ENCODE results near the gene ZMYM2. TPM values are rescaled to one million over a fixed set of nuclear protein-coding genes. Genes with fewer than 3 reads are reported as not detected.

Gene ZMYM2
- total and polyA plus RNA-seq, 2 experiments from 2014 or later, result 87.9 to 159 TPM

DNA sequence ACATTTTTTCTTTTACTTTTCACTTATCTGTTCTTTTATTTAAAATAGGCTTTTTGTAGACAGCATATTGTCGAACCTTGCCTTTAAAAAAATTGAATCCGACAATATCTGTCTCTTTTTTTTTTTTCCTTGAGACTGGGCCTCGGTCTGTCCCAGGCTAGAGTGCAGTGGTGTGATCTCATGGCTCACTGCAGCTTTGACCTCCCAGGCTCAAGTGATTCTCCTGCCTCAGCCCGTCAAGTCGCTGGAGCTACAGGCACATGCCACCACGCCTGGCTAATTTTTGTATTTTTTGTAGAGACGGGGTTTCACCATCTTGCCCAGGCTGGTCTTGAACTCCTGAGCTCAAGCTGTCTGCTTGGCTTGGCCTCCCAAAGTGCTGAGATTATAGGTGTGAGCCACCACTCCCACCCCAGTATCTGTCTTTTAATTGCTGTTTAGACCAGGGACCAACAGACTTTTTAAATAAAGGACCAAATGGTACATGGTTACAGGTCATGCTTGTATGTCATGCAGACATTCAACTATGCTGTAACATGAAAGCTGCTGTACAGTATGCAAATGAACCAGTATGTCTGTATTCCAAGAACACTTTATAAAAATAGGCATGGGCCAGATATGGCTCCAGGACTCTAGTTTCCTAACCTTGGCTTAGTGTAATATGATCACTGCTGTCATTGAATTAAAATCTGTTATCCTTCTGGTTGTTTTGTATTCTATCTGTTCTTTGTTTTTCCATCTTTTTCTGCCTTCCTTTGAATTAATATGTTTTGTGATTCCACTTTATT is 122.0 kb downstream of the ZMYM2 start:
- H3F3A ChIP-seq (replicated peaks; ENCODE audit: low read depth), result no peaks in the 10 kb centered on the region; the same call in 1 of the 2 replicates
- H3K4me2 ChIP-seq, result no peak overlapping the region
- Mint-ChIP-seq H3K27me3 (ENCODE audit: insufficient read depth, low read depth, poor library complexity) (no peaks in the 10 kb centered on the region), H3K36me3 (ENCODE audit: low read depth) (peaks cover 58% of the 10 kb centered on the region; the same call in 2 of the 3 replicates), H3K4me1 (peaks cover 2% of the 10 kb centered on the region; the same call in 1 of the 3 replicates), H3K4me3 (no peak overlapping the region), H3K27ac (peak overlapping the region; percentile 67; the same call in 1 of the 2 replicates), H3K9me3 (no peaks in the 10 kb centered on the region)
- DNase-seq (ENCODE audit: low spot score) (no peak), ATAC-seq (no peak)
- no peak overlapping the region for H2AFZ ChIP-seq
- no peak for TF ChIP-seq ZNF114 (CRISPR knock-in tag; IDR thresholded peaks at IDR 0.05)
- TF ChIP-seq, protein P1, sequence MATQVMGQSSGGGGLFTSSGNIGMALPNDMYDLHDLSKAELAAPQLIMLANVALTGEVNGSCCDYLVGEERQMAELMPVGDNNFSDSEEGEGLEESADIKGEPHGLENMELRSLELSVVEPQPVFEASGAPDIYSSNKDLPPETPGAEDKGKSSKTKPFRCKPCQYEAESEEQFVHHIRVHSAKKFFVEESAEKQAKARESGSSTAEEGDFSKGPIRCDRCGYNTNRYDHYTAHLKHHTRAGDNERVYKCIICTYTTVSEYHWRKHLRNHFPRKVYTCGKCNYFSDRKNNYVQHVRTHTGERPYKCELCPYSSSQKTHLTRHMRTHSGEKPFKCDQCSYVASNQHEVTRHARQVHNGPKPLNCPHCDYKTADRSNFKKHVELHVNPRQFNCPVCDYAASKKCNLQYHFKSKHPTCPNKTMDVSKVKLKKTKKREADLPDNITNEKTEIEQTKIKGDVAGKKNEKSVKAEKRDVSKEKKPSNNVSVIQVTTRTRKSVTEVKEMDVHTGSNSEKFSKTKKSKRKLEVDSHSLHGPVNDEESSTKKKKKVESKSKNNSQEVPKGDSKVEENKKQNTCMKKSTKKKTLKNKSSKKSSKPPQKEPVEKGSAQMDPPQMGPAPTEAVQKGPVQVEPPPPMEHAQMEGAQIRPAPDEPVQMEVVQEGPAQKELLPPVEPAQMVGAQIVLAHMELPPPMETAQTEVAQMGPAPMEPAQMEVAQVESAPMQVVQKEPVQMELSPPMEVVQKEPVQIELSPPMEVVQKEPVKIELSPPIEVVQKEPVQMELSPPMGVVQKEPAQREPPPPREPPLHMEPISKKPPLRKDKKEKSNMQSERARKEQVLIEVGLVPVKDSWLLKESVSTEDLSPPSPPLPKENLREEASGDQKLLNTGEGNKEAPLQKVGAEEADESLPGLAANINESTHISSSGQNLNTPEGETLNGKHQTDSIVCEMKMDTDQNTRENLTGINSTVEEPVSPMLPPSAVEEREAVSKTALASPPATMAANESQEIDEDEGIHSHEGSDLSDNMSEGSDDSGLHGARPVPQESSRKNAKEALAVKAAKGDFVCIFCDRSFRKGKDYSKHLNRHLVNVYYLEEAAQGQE (IDR thresholded peaks at IDR 0.05; ENCODE audit: unreplicated experiment), result no peak
- TF ChIP-seq, protein P2, sequence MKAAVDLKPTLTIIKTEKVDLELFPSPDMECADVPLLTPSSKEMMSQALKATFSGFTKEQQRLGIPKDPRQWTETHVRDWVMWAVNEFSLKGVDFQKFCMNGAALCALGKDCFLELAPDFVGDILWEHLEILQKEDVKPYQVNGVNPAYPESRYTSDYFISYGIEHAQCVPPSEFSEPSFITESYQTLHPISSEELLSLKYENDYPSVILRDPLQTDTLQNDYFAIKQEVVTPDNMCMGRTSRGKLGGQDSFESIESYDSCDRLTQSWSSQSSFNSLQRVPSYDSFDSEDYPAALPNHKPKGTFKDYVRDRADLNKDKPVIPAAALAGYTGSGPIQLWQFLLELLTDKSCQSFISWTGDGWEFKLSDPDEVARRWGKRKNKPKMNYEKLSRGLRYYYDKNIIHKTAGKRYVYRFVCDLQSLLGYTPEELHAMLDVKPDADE (IDR thresholded peaks at IDR 0.05), result no peak
- TF ChIP-seq CREB1 (CRISPR knock-in tag; IDR thresholded peaks at IDR 0.05; ENCODE audit: low read depth), result no peak
- no peak for TF ChIP-seq JUNB (IDR thresholded peaks at IDR 0.05; ENCODE audit: unreplicated experiment)
- TF ChIP-seq ZNF331 (CRISPR knock-in tag; IDR thresholded peaks at IDR 0.05; ENCODE audit: low read depth), result no peak
- no peak for TF ChIP-seq NANOG (IDR thresholded peaks at IDR 0.05; ENCODE audit: borderline replicate concordance)
- H3K4me1 ChIP-seq (ENCODE audit: insufficient read depth), result no peaks in the 10 kb centered on the region
- H3K27ac ChIP-seq (ENCODE audit: low read depth), result no peak overlapping the region
- peaks cover 49% of the 10 kb centered on the region for H3K36me3 ChIP-seq (ENCODE audit: insufficient read depth)
- peaks cover 18% of the 10 kb centered on the region for H4K20me1 ChIP-seq (replicated peaks; ENCODE audit: insufficient read depth)
- no peaks in the 10 kb centered on the region for H3K27me3 ChIP-seq (ENCODE audit: insufficient read depth)
- 0 out of 2 replicates have a peak, but pooled peaks cover 5% of the 10 kb centered on the region for H3K79me2 ChIP-seq (replicated peaks; ENCODE audit: insufficient read depth)
- H3K9me2 ChIP-seq (ENCODE audit: insufficient read depth), result no peaks in the 10 kb centered on the region
- no peak overlapping the region for H3K4me3 ChIP-seq

DNA sequence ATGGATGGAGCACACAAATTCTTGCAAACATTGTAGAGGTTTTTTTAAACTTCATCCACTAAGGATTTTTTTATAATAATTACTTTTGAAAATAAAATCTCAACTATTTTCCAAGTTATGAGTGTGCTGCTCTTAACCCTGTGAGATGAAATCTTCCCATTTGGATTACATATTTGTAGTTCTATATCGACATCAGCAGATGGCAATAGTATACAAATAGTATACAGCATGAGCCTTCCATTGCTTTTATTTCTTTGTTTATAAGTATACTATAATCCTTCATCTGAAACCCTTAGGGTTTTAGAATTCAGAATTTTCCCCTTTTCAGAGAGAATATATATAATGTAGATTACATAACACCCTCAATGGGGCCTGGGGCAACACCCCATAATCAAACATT is 131.8 kb downstream of the ZMYM2 start:
- no peak for ATAC-seq
- H3K27ac Mint-ChIP-seq, result no peak overlapping the region

More for the DNA sequence above, 131.8 kb downstream of the ZMYM2 start:
- no peak for DNase-seq (ENCODE audit: low spot score)
- Histone ChIP-seq H3F3A (replicated peaks; ENCODE audit: low read depth) (no peaks in the 10 kb centered on the region), H3K4me1 (ENCODE audit: insufficient read depth) (no peaks in the 10 kb centered on the region), H3K9me2 (ENCODE audit: insufficient read depth) (no peaks in the 10 kb centered on the region), H3K27ac (ENCODE audit: low read depth) (no peak overlapping the region), H2AFZ (no peak overlapping the region), H3K4me2 (no peak overlapping the region), H3K27me3 (ENCODE audit: insufficient read depth) (no peaks in the 10 kb centered on the region), H3K36me3 (ENCODE audit: insufficient read depth) (peaks cover 11% of the 10 kb centered on the region), H3K4me3 (no peak overlapping the region), H4K20me1 (replicated peaks; ENCODE audit: insufficient read depth) (no peaks in the 10 kb centered on the region), H3K79me2 (replicated peaks; ENCODE audit: insufficient read depth) (no peaks in the 10 kb centered on the region)
- Mint-ChIP-seq H3K27me3 (ENCODE audit: insufficient read depth, low read depth, poor library complexity) (peaks cover 3% of the 10 kb centered on the region), H3K4me3 (no peak overlapping the region), H3K4me1 (no peaks in the 10 kb centered on the region; the same call in 2 of the 3 replicates), H3K9me3 (no peaks in the 10 kb centered on the region), H3K36me3 (ENCODE audit: low read depth) (peaks cover 9% of the 10 kb centered on the region; the same call in 2 of the 3 replicates)
- TF ChIP-seq NANOG (IDR thresholded peaks at IDR 0.05; ENCODE audit: borderline replicate concordance), result no peak
- TF ChIP-seq, protein P1 (IDR thresholded peaks at IDR 0.05; ENCODE audit: unreplicated experiment), result no peak
- TF ChIP-seq EZH2 (IDR thresholded peaks at IDR 0.05; ENCODE audit: low read depth, unreplicated experiment), result no peak
- no peak for TF ChIP-seq STAT1 (IDR thresholded peaks at IDR 0.05; ENCODE audit: unreplicated experiment)
- no peak for TF ChIP-seq ZNF114 (CRISPR knock-in tag; IDR thresholded peaks at IDR 0.05)
- no peak for TF ChIP-seq JUNB (IDR thresholded peaks at IDR 0.05; ENCODE audit: unreplicated experiment)
- TF ChIP-seq, protein P3, sequence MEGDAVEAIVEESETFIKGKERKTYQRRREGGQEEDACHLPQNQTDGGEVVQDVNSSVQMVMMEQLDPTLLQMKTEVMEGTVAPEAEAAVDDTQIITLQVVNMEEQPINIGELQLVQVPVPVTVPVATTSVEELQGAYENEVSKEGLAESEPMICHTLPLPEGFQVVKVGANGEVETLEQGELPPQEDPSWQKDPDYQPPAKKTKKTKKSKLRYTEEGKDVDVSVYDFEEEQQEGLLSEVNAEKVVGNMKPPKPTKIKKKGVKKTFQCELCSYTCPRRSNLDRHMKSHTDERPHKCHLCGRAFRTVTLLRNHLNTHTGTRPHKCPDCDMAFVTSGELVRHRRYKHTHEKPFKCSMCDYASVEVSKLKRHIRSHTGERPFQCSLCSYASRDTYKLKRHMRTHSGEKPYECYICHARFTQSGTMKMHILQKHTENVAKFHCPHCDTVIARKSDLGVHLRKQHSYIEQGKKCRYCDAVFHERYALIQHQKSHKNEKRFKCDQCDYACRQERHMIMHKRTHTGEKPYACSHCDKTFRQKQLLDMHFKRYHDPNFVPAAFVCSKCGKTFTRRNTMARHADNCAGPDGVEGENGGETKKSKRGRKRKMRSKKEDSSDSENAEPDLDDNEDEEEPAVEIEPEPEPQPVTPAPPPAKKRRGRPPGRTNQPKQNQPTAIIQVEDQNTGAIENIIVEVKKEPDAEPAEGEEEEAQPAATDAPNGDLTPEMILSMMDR (conservative IDR thresholded peaks at IDR 0.05; ENCODE audit: low read depth in 2 of 2), result peak in 1 of 2 experiments; percentile 23; a peak in 1 of 4 replicates

Measured in GM23338 (cell line).